Right lobe of liver (tissue), 6 donors: ENCODE measurements around the gene IGFBPL1. TPM values are rescaled to one million over a fixed set of nuclear protein-coding genes. Genes with fewer than 3 reads are reported as not detected.

Experiments used
- ATAC-seq, 4 donors: fragments of 200-7000 bp; cut with Tn5 transposase; one replicate each; pipeline ENCODE4 v1.9.1; 2020; ENCODE audit warnings: mild to moderate bottlenecking in 4 of 4, moderate library complexity in 4 of 4
- DNase-seq, 3 donors: peaks; one replicate each; pipeline ENCODE4 v3.0.0-alpha.2; 2020
- H3K27ac ChIP-seq, 3 donors: fragments of 200-600 bp; one replicate each; pipeline ENCODE4 v1.8.0; 2022
- H3K27me3 ChIP-seq, 2 donors: fragments of 200-600 bp; one replicate each; pipeline ENCODE4 v1.8.0; 2022
- H3K36me3 ChIP-seq, 4 donors: fragments of 200-600 bp; sonication (generic) in 1 of 4; one replicate each; pipeline versions ENCODE4 v1.5.1 to v1.8.0; 2017 to 2022; ENCODE audit warnings: control low read depth in 1 of 4
- H3K4me1 ChIP-seq, 4 donors: fragments of 200-600 bp; sonication (generic) in 1 of 4; one replicate each; pipeline versions ENCODE4 v1.5.1 to v1.8.0; 2017 to 2022; ENCODE audit warnings: control low read depth in 1 of 4
- H3K4me3 ChIP-seq, 3 donors: fragments of 200-600 bp; one replicate each; pipeline ENCODE4 v1.8.0; 2022
- H3K9me3 ChIP-seq, 4 donors: fragments of 200-600 bp; sonication (generic) in 1 of 4; one replicate each; pipeline versions ENCODE4 v1.5.1 to v1.8.0; 2017 to 2022; ENCODE audit warnings: control low read depth in 1 of 4
- CTCF ChIP-seq, 4 donors: fragments of 200-600 bp in 3 of 4; fragments of 450-650 bp in 1 of 4; IDR thresholded peaks; one replicate each; pipeline versions ENCODE4 v1.5.1 to v1.8.0; 2016 to 2022; ENCODE audit warnings: antibody characterized with exemption in 4 of 4, mild to moderate bottlenecking in 2 of 4
- POLR2A ChIP-seq: fragments of 450-650 bp; IDR thresholded peaks from one replicate; pipeline ENCODE4 v1.6.1; 2017; ENCODE audit warnings: antibody characterized with exemption, mild to moderate bottlenecking
- WGBS: methylation state at CpG from one replicate; pipeline ENCODE4 v1.1.6; 2018; ENCODE audit warnings: low coverage, low lambda C conversion rate; ENCODE audit not compliant: insufficient coverage; ENCODE audit errors: missing lambda C conversion rate; 5-methylcytosine and 5-hydroxymethylcytosine counted together
- intact Hi-C, 2 donors: fragments of 100-400 bp; cut with DNase I; formaldehyde crosslinking; loops; one replicate each; pipeline versions ENCODE4 v1.11.2 to v1.14.1; 2022
- total RNA-seq, 6 experiments: library from RNA; depleted of rRNA in 2 of 6; stranded (reverse); fragments of >200 nt in 2 of 6; fragmentation: NEBNext Ultra II Directional in 3 of 6; extraction: Animal tissue kit (Norgen Biotek cat#: 25700) in 3 of 6; gene quantifications; one replicate each; pipeline versions ENCODE4 v1.1.0 to v1.2.4, GENCODE V29; 2016 to 2023
- donor health status: DM: no; HTN: yes; CAD: no.
- donor health status: DM: no; HTN: no; CAD: no.
- donor health status: DM: no; HTN: no; CAD: no.
- donor health status: DM: no; HTN: yes; CAD: no.
- donor health status: DM: no; HTN: yes; CAD: no.

IGFBPL1 gene
- total RNA-seq, 6 experiments from 2014 or later = 0.20 to 2.7 (median 0.44) TPM; not detected in 1

- no peaks in the 10 kb centered on the region for H3K4me1 ChIP-seq
- intact Hi-C loops = no loop called here
- H3K9me3 ChIP-seq = no peaks in the 10 kb centered on the region
- 65% methylated on average over 7 of the region's 7 CpGs for WGBS
- DNase-seq (no peak), ATAC-seq (no peak)
- H3K4me3 ChIP-seq = no peak overlapping the region
- no peaks in the 10 kb centered on the region for H3K27me3 ChIP-seq
- H3K36me3 ChIP-seq = no peaks in the 10 kb centered on the region
- TF ChIP-seq POLR2A (no peak), CTCF (IDR thresholded peaks at IDR 0.05) (no peak)
- no peak overlapping the region for H3K27ac ChIP-seq
Measured at GRCh38 chr9:38413283-38413682, 11.0 kb downstream of the IGFBPL1 start.

- DNase-seq (no peak), ATAC-seq (no peak)
- H3K4me3 ChIP-seq = no peak overlapping the region
- H3K4me1 ChIP-seq = no peaks in the 10 kb centered on the region
- H3K27me3 ChIP-seq = no peaks in the 10 kb centered on the region
- intact Hi-C loops = no loop called here
- no peak overlapping the region for H3K27ac ChIP-seq
- H3K9me3 ChIP-seq = no peaks in the 10 kb centered on the region
- no peak for TF ChIP-seq CTCF (IDR thresholded peaks at IDR 0.05)
- TF ChIP-seq POLR2A = no peak
- 55% methylated on average over 6 of the region's 6 CpGs for WGBS
- H3K36me3 ChIP-seq = no peaks in the 10 kb centered on the region
Measured at GRCh38 chr9:38412751-38413150, 11.5 kb downstream of the IGFBPL1 start.

- Histone ChIP-seq H3K27ac (no peak overlapping the region), H3K9me3 (no peaks in the 10 kb centered on the region), H3K27me3 (no peaks in the 10 kb centered on the region), H3K36me3 (no peaks in the 10 kb centered on the region), H3K4me3 (no peak overlapping the region), H3K4me1 (no peaks in the 10 kb centered on the region)
- ATAC-seq (no peak), DNase-seq (no peak)
- TF ChIP-seq CTCF (IDR thresholded peaks at IDR 0.05) (no peak), POLR2A (no peak)
- 44% methylated on average over 4 of the region's 4 CpGs for WGBS
- intact Hi-C loops = loop anchor here in 1 of 2 donors (5.0 kb wide), 1 partner anchor 46 kb away; no protein-coding TSS in a partner anchor
Measured at GRCh38 chr9:38408719-38409118, 15.5 kb downstream of the IGFBPL1 start.

- TF ChIP-seq POLR2A (no peak), CTCF (IDR thresholded peaks at IDR 0.05) (no peak)
- Histone ChIP-seq H3K27ac (no peak overlapping the region), H3K9me3 (no peaks in the 10 kb centered on the region), H3K27me3 (no peaks in the 10 kb centered on the region), H3K4me3 (no peak overlapping the region), H3K4me1 (peaks cover 0 to 6% (median 0%) of the 10 kb centered on the region in 4 donors), H3K36me3 (no peaks in the 10 kb centered on the region)
- DNase-seq = no peak
- no peak for ATAC-seq
- intact Hi-C loops = loop anchor here in 1 of 2 donors (5.0 kb wide), 1 partner anchor 44 kb away; no protein-coding TSS in a partner anchor
- 86% methylated on average over 7 of the region's 9 CpGs for WGBS
Measured at GRCh38 chr9:38406476-38407186, 17.6 kb downstream of the IGFBPL1 start.
